Activated naive CD8-positive, alpha-beta T cell treated with anti-CD3 and anti-CD28 coated beads for 36 hours (primary cell): Measurements from ENCODE around the gene TSEN2. TPM values are rescaled to one million over a fixed set of nuclear protein-coding genes. Genes with fewer than 3 reads are reported as not detected.

Experiments used
- DNase-seq: peaks from one replicate; pipeline ENCODE4 v3.0.0; 2021
- H3K27ac Mint-ChIP-seq: one replicate; pipeline ENCODE4 v1.8.0; 2022; ENCODE audit warnings: mild to moderate bottlenecking, moderate library complexity, mixed read lengths
- H3K27me3 Mint-ChIP-seq: one replicate; pipeline ENCODE4 v1.8.0; 2022; ENCODE audit warnings: mild to moderate bottlenecking, mixed read lengths
- H3K36me3 Mint-ChIP-seq: one replicate; pipeline ENCODE4 v1.8.0; 2021; ENCODE audit warnings: mild to moderate bottlenecking, mixed read lengths
- H3K4me1 Mint-ChIP-seq: one replicate; pipeline ENCODE4 v1.8.0; 2021; ENCODE audit warnings: mixed read lengths
- H3K4me3 Mint-ChIP-seq: one replicate; pipeline ENCODE4 v1.8.0; 2022; ENCODE audit warnings: mild to moderate bottlenecking, moderate library complexity, mixed read lengths
- H3K9me3 Mint-ChIP-seq: one replicate; pipeline ENCODE4 v1.8.0; 2022; ENCODE audit warnings: mixed read lengths
- total RNA-seq, 2 experiments: library from RNA; stranded (reverse); gene quantifications; one replicate each; pipeline ENCODE4 v1.2.3, GENCODE V29; 2021

Gene TSEN2
- total RNA-seq, 2 experiments from 2014 or later: 24.7 to 29.7 TPM

GRCh38 chr3:12559520-12559919 is 75.2 kb downstream of the TSEN2 start:
- peaks cover 14% of the 10 kb centered on the region for H3K27me3 Mint-ChIP-seq
- no peaks in the 10 kb centered on the region for H3K9me3 Mint-ChIP-seq
- peaks cover 2% of the 10 kb centered on the region for H3K36me3 Mint-ChIP-seq
- DNase-seq: no peak
- H3K27ac Mint-ChIP-seq: no peak overlapping the region
- H3K4me1 Mint-ChIP-seq: peaks cover 54% of the 10 kb centered on the region
- peak overlapping the region; percentile 24 for H3K4me3 Mint-ChIP-seq

GRCh38 chr3:12560505-12561190 is 76.4 kb downstream of the TSEN2 start:
- Mint-ChIP-seq H3K9me3 (peaks cover 2% of the 10 kb centered on the region), H3K4me3 (no peak overlapping the region), H3K27me3 (peaks cover 4% of the 10 kb centered on the region), H3K27ac (peak overlapping the region; percentile 78), H3K36me3 (peaks cover 11% of the 10 kb centered on the region), H3K4me1 (peaks cover 60% of the 10 kb centered on the region)
- no peak for DNase-seq

- H3K27ac Mint-ChIP-seq: peak overlapping the region; percentile 48
- H3K27me3 Mint-ChIP-seq: no peaks in the 10 kb centered on the region
- no peak for DNase-seq
- H3K4me1 Mint-ChIP-seq: peaks cover 59% of the 10 kb centered on the region
- H3K4me3 Mint-ChIP-seq: no peak overlapping the region
- peaks cover 16% of the 10 kb centered on the region for H3K36me3 Mint-ChIP-seq
- peaks cover 6% of the 10 kb centered on the region for H3K9me3 Mint-ChIP-seq
These were observed 77.1 kb downstream of the TSEN2 start for GRCh38 chr3:12561397-12561796.

GRCh38 chr3:12562451-12562850 is 78.2 kb downstream of the TSEN2 start:
- peaks cover 9% of the 10 kb centered on the region for H3K9me3 Mint-ChIP-seq
- H3K4me3 Mint-ChIP-seq: no peak overlapping the region
- peaks cover 22% of the 10 kb centered on the region for H3K36me3 Mint-ChIP-seq
- no peak for DNase-seq
- no peak overlapping the region for H3K27ac Mint-ChIP-seq
- H3K27me3 Mint-ChIP-seq: no peaks in the 10 kb centered on the region
- H3K4me1 Mint-ChIP-seq: peaks cover 56% of the 10 kb centered on the region

GRCh38 chr3:12566976-12567375 is 82.7 kb downstream of the TSEN2 start:
- H3K36me3 Mint-ChIP-seq: peaks cover 36% of the 10 kb centered on the region
- H3K9me3 Mint-ChIP-seq: peaks cover 9% of the 10 kb centered on the region
- no peak for DNase-seq
- no peaks in the 10 kb centered on the region for H3K27me3 Mint-ChIP-seq
- peaks cover 26% of the 10 kb centered on the region for H3K4me1 Mint-ChIP-seq
- H3K4me3 Mint-ChIP-seq: no peak overlapping the region
- no peak overlapping the region for H3K27ac Mint-ChIP-seq

- Mint-ChIP-seq H3K36me3 (peaks cover 44% of the 10 kb centered on the region), H3K4me3 (no peak overlapping the region), H3K27me3 (no peaks in the 10 kb centered on the region), H3K9me3 (peaks cover 9% of the 10 kb centered on the region), H3K27ac (no peak overlapping the region), H3K4me1 (peaks cover 20% of the 10 kb centered on the region)
- DNase-seq: no peak
These were observed 84.5 kb downstream of the TSEN2 start for GRCh38 chr3:12568747-12569146.

- H3K27me3 Mint-ChIP-seq: no peaks in the 10 kb centered on the region
- H3K36me3 Mint-ChIP-seq: peaks cover 43% of the 10 kb centered on the region
- DNase-seq: no peak
- H3K9me3 Mint-ChIP-seq: peaks cover 9% of the 10 kb centered on the region
- no peak overlapping the region for H3K4me3 Mint-ChIP-seq
- no peak overlapping the region for H3K27ac Mint-ChIP-seq
- H3K4me1 Mint-ChIP-seq: peaks cover 18% of the 10 kb centered on the region
These were observed 85.6 kb downstream of the TSEN2 start for GRCh38 chr3:12569836-12570235.

GRCh38 chr3:12571986-12572385 is 87.7 kb downstream of the TSEN2 start:
- Mint-ChIP-seq H3K27me3 (no peaks in the 10 kb centered on the region), H3K9me3 (no peaks in the 10 kb centered on the region), H3K4me3 (no peak overlapping the region), H3K4me1 (peaks cover 9% of the 10 kb centered on the region), H3K36me3 (peaks cover 46% of the 10 kb centered on the region), H3K27ac (no peak overlapping the region)
- DNase-seq: no peak

GRCh38 chr3:12574131-12574530 is 89.9 kb downstream of the TSEN2 start:
- peaks cover 3% of the 10 kb centered on the region for H3K4me1 Mint-ChIP-seq
- no peaks in the 10 kb centered on the region for H3K27me3 Mint-ChIP-seq
- peaks cover 3% of the 10 kb centered on the region for H3K9me3 Mint-ChIP-seq
- H3K36me3 Mint-ChIP-seq: peaks cover 59% of the 10 kb centered on the region
- H3K27ac Mint-ChIP-seq: no peak overlapping the region
- H3K4me3 Mint-ChIP-seq: no peak overlapping the region
- DNase-seq: no peak

- peaks cover 61% of the 10 kb centered on the region for H3K36me3 Mint-ChIP-seq
- H3K4me3 Mint-ChIP-seq: no peak overlapping the region
- H3K4me1 Mint-ChIP-seq: no peaks in the 10 kb centered on the region
- peaks cover 3% of the 10 kb centered on the region for H3K9me3 Mint-ChIP-seq
- no peak for DNase-seq
- H3K27me3 Mint-ChIP-seq: no peaks in the 10 kb centered on the region
- H3K27ac Mint-ChIP-seq: no peak overlapping the region
These were observed 90.4 kb downstream of the TSEN2 start for GRCh38 chr3:12574661-12575060.

GRCh38 chr3:12577379-12577778 is 93.1 kb downstream of the TSEN2 start:
- Mint-ChIP-seq H3K4me3 (no peak overlapping the region), H3K4me1 (no peaks in the 10 kb centered on the region), H3K27me3 (no peaks in the 10 kb centered on the region), H3K36me3 (peaks cover 61% of the 10 kb centered on the region), H3K9me3 (peaks cover 3% of the 10 kb centered on the region), H3K27ac (peak overlapping the region; percentile 19)
- DNase-seq: no peak

GRCh38 chr3:12578742-12579141 is 94.5 kb downstream of the TSEN2 start:
- Mint-ChIP-seq H3K36me3 (peaks cover 56% of the 10 kb centered on the region), H3K27ac (peak overlapping the region; percentile 70)
- no peak for DNase-seq

GRCh38 chr3:12579456-12579855 is 95.2 kb downstream of the TSEN2 start:
- no peaks in the 10 kb centered on the region for H3K27me3 Mint-ChIP-seq
- no peak for DNase-seq
- peak overlapping the region; percentile 70 for H3K27ac Mint-ChIP-seq
- H3K9me3 Mint-ChIP-seq: peaks cover 3% of the 10 kb centered on the region
- no peaks in the 10 kb centered on the region for H3K4me1 Mint-ChIP-seq
- H3K4me3 Mint-ChIP-seq: no peak overlapping the region
- peaks cover 52% of the 10 kb centered on the region for H3K36me3 Mint-ChIP-seq

More at GRCh38 chr3:12578742-12579141, 94.5 kb downstream of the TSEN2 start:
- Mint-ChIP-seq H3K4me3 (no peak overlapping the region), H3K27me3 (no peaks in the 10 kb centered on the region), H3K9me3 (peaks cover 3% of the 10 kb centered on the region), H3K4me1 (no peaks in the 10 kb centered on the region)

- Mint-ChIP-seq H3K27me3 (no peaks in the 10 kb centered on the region), H3K4me3 (no peak overlapping the region), H3K36me3 (peaks cover 55% of the 10 kb centered on the region), H3K9me3 (peaks cover 3% of the 10 kb centered on the region), H3K27ac (peak overlapping the region; percentile 57), H3K4me1 (no peaks in the 10 kb centered on the region)
- DNase-seq: no peak
These were observed 95.6 kb downstream of the TSEN2 start for GRCh38 chr3:12579905-12580304.

- Mint-ChIP-seq H3K27me3 (no peaks in the 10 kb centered on the region), H3K4me3 (no peak overlapping the region), H3K4me1 (no peaks in the 10 kb centered on the region), H3K9me3 (no peaks in the 10 kb centered on the region), H3K36me3 (peaks cover 32% of the 10 kb centered on the region), H3K27ac (no peak overlapping the region)
- no peak for DNase-seq
These were observed 98.5 kb downstream of the TSEN2 start for GRCh38 chr3:12582730-12583129.
